Panc1 (cell line): Measurements from ENCODE around the gene TAS2R60.

Experiments
- CTCF ChIP-seq: fragments of 450-650 bp; IDR thresholded peaks from 2 replicates; pipeline ENCODE4 v1.5.1; 2017; ENCODE audit warnings: mild to moderate bottlenecking
- POLR2AphosphoS5 ChIP-seq: IDR thresholded peaks from 2 replicates; pipeline ENCODE4 v1.6.1; 2012; ENCODE audit warnings: mild to moderate bottlenecking, low read depth, low read length, moderate library complexity
- REST ChIP-seq, 2 experiments: IDR thresholded peaks; 2 replicates each; pipeline ENCODE4 v1.6.1; 2011 to 2012; ENCODE audit warnings: low read depth in 2 of 2, control low read depth in 1 of 2, low read length in 1 of 2, mild to moderate bottlenecking in 1 of 2, moderate library complexity in 1 of 2; ENCODE audit not compliant: insufficient read depth in 1 of 2

GRCh38 chr7:143395187-143396149, 47.8 kb upstream of the TAS2R60 start:
- TF ChIP-seq REST (IDR thresholded peaks at IDR 0.05; ENCODE audit: insufficient read depth in 1 of 2, low read depth in 2 of 2, low read length in 1 of 2), result no peak
- TF ChIP-seq CTCF, result no peak
- no peak for TF ChIP-seq POLR2AphosphoS5
